Epithelial cell of esophagus (primary cell): ENCODE results near the gene PRORP.
"Not testable (repeated sequence)": the region's sequence is repeated elsewhere in the genome, so short reads cannot be mapped to it uniquely, and the experiment has no call there.

Experiments
- DNase-seq: peaks from one replicate; pipeline ENCODE4 v3.0.0; 2010; ENCODE audit warnings: low read depth
- H3K4me3 ChIP-seq: 2 replicates; pipeline ENCODE4 v1.5.1; 2011; ENCODE audit warnings: mild to moderate bottlenecking, low read length, control low read depth
- CTCF ChIP-seq: IDR thresholded peaks from 2 replicates; pipeline ENCODE4 v1.5.1; 2011; ENCODE audit warnings: low read depth, mild to moderate bottlenecking, low read length, control low read depth, inconsistent platforms; ENCODE audit not compliant: insufficient read depth; ENCODE audit errors: missing control alignments

The PRORP gene

GRCh38 chr14:35147711-35148110 lies 25.4 kb downstream of the PRORP start:
- no peak for TF ChIP-seq CTCF
- no peak for DNase-seq
- H3K4me3 ChIP-seq = no peak overlapping the region

- no peak overlapping the region for H3K4me3 ChIP-seq
- DNase-seq = no peak
- TF ChIP-seq CTCF = no peak
These were observed 26.9 kb downstream of the PRORP start for GRCh38 chr14:35149239-35149638.

- not testable (repeated sequence) for DNase-seq, H3K4me3 ChIP-seq
These were observed 30.2 kb downstream of the PRORP start for GRCh38 chr14:35152531-35152930.

DNA sequence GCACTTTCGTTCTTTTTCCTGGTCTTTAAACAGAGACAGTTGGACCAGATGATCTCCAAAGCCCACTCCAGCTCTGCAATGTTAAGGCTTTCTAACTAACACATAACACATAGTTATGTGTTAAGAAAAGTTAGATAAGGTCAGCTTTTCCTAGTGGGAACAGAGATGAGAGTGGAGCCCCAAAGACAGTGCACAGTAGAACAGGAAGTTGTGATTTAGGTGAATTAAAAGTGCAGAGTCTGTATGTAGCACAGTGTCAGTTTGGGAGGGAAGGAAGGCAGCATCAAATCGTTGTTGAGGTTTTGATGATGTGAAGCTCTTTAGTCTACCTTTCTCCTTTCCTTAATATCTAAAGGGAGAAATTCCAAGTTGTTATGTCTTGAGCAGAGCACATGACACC lies 31.7 kb downstream of the PRORP start:
- no peak overlapping the region for H3K4me3 ChIP-seq
- TF ChIP-seq CTCF = no peak
- DNase-seq = no peak

DNA sequence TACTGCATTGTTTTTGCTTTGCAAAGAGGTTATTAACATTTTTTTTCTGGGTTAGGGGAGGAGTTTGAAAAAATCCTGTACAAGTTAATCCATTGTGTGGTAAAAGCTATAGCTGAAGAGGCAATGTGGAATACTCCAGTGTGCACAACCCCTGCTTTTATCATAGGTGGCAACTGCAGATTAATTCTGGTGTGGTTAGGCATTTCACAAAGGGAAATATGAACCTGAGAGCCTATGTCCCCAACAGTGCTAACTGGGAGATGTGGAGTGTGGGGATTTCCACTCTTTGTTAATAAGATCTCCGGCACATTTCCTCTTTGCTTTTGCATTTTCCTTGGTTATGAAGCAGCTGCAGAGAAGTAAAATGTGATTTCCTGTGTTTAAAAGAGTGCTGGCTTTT lies 33.6 kb downstream of the PRORP start:
- no peak for TF ChIP-seq CTCF
- DNase-seq = peak; percentile 70

DNA sequence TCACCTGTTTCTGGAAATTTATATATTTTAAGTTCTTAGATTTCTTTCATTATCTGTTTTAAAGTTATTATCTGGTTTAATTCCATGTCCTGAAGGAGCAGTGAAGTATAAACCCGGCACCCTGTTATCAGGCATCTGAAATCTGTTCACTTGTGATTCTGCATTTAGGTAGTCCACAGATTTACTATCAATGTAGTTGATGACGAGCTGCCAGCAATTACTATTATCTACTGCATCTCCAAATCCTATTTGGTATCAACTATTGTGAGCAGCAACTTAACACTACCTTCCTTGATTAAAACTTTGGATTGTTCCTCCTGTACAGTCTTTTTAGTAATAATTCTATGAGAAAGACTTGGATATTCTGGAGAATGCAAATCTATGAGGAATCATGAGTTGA lies 36.1 kb downstream of the PRORP start:
- H3K4me3 ChIP-seq = no peak overlapping the region
- no peak for TF ChIP-seq CTCF
- no peak for DNase-seq

More for the DNA sequence above, 33.6 kb downstream of the PRORP start:
- H3K4me3 ChIP-seq = no peak overlapping the region

DNA sequence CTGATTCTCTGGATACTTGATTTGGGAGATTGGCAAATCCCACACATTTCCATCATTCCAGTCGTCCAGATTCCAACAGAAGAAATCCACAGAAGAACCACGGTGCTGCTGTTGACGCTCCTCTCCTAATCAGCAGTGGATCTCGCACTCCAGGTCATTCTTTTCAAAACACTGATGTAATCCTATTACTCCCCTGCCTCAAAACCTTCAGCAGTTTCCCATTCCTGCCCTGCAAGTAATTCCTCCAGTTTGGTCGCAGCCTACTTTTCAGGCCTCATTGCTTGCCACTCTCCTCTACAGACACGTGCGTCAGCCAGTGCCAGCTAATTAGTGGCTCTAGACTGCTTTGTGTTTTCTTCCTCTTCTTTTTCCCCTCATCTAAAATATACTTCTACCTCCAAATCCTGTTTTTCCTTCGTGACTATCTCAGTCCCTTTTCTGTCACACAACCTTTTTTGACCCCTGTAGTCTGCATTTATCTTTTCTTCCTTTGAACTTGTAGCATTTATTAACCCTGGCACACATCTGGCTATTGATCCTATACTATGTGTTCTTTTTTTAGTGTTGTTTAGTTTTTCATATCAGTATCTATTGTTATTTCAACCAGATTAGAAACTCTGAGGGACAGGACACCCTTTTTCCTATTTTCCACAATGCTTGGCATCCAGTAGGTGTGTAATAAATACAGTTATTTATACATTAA lies 36.8 kb downstream of the PRORP start:
- TF ChIP-seq CTCF = no peak
- no peak overlapping the region for H3K4me3 ChIP-seq
- DNase-seq = no peak
